ENCODE data around the gene TRIM21. TPM values are rescaled to one million over a fixed set of nuclear protein-coding genes. Genes with fewer than 3 reads are reported as not detected.
A peak's percentile ranks its signal among the peaks of the same experiment; 100 is the strongest.
"Not testable (repeated sequence)": the region's sequence is repeated elsewhere in the genome, so short reads cannot be mapped to it uniquely, and the experiment has no call there.

Gene TRIM21
- total RNA-seq (11.8 TPM), polyA plus RNA-seq (ENCODE audit: insufficient read depth in 1 of 8, insufficient read length in 8 of 8, low replicate concordance in 1 of 8) (10 to 100 TPM in 3 of 8 donors, 1 to 10 TPM in 5; 6.4 to 12.7 (median 8.6) TPM)
- long read RNA-seq, donor 1, partial matches to known transcripts: 0 of 1 reads
- long read RNA-seq, donor 1, other reads (novel, unspliced or antisense): 0 of 1 reads
- long read RNA-seq, donor 2: 0 reads
- long read RNA-seq, donor 3, partial matches to known transcripts: 0 of 1 reads
- long read RNA-seq, donor 3, other reads (novel, unspliced or antisense): 0 of 1 reads
- long read RNA-seq, donor 4, partial matches to known transcripts: 0 of 1 reads
- long read RNA-seq, donor 4, other reads (novel, unspliced or antisense): 0 of 1 reads
- long read RNA-seq, donor 5, partial matches to known transcripts: 0 of 3 reads
- long read RNA-seq, donor 5, other reads (novel, unspliced or antisense): 0 of 3 reads
- long read RNA-seq, donor 6, transcript TRIM21-201 (7 exons, 1,924 nt): major isoform, 5 of 5 reads
- long read RNA-seq, donor 6, partial matches to known transcripts: 0 of 5 reads
- long read RNA-seq, donor 6, other reads (novel, unspliced or antisense): 0 of 5 reads
- long read RNA-seq, donor 7: 0 reads
- long read RNA-seq, donor 8, partial matches to known transcripts: 0 of 2 reads
- long read RNA-seq, donor 8, other reads (novel, unspliced or antisense): 0 of 2 reads
- long read RNA-seq, donor 9, partial matches to known transcripts: 0 of 2 reads
- long read RNA-seq, donor 9, other reads (novel, unspliced or antisense): 0 of 2 reads
- long read RNA-seq, donor 10, partial matches to known transcripts: 0 of 1 reads
- long read RNA-seq, donor 10, other reads (novel, unspliced or antisense): 0 of 1 reads
- long read RNA-seq, donor 11, partial matches to known transcripts: 0 of 1 reads
- long read RNA-seq, donor 11, other reads (novel, unspliced or antisense): 0 of 1 reads

- peak; percentile 94 for DNase-seq
- H3K27me3 ChIP-seq (ENCODE audit: control insufficient read depth, insufficient read depth, low read length): no peaks in the 10 kb centered on the region
- no peaks in the 10 kb centered on the region for H3K9me3 ChIP-seq (replicated peaks; ENCODE audit: control insufficient read depth, low read depth, low read length)
- H3K4me3 ChIP-seq (ENCODE audit: low read length): peak within 1 kb of the TSS; percentile 86
- H3K36me3 ChIP-seq (ENCODE audit: control insufficient read depth, insufficient read depth, low read length): peaks cover 17% of the 10 kb centered on the region
- H3K27ac ChIP-seq (ENCODE audit: low read length): peak within 1 kb of the TSS; percentile 76
- 3% methylated on average over 4 of the region's 13 CpGs for WGBS (ENCODE audit: insufficient coverage)
- peaks cover 7% of the 10 kb centered on the region for H3K4me1 ChIP-seq (ENCODE audit: control insufficient read depth, insufficient read depth, low read length)
Measured at GRCh38 chr11:4393209-4393857, at the start of gene TRIM21. TSS of gene TRIM21 (minus strand) at chr11:4393702. CDS start at chr11:4390409, 3,293 bp downstream.

- no peaks in the 10 kb centered on the region for H3K36me3 ChIP-seq (ENCODE audit: control insufficient read depth, insufficient read depth, low read length)
- H3K27ac ChIP-seq (ENCODE audit: low read length): no peak overlapping the region
- no CpG with 5 or more reads among the region's 3 CpGs for WGBS (ENCODE audit: insufficient coverage)
- no peaks in the 10 kb centered on the region for H3K4me1 ChIP-seq (ENCODE audit: control insufficient read depth, insufficient read depth, low read length)
- H3K9me3 ChIP-seq (replicated peaks; ENCODE audit: control insufficient read depth, low read depth, low read length): no peaks in the 10 kb centered on the region
- H3K27me3 ChIP-seq (ENCODE audit: control insufficient read depth, insufficient read depth, low read length): no peaks in the 10 kb centered on the region
- H3K4me3 ChIP-seq (ENCODE audit: low read length): no peak overlapping the region
- DNase-seq: no peak
Measured at GRCh38 chr11:4441515-4441914, 48.0 kb upstream of the TRIM21 start.

- no peaks in the 10 kb centered on the region for H3K9me3 ChIP-seq (replicated peaks; ENCODE audit: control insufficient read depth, low read depth, low read length)
- DNase-seq: no peak
- no CpG with 5 or more reads among the region's 1 CpG for WGBS (ENCODE audit: insufficient coverage)
Measured at GRCh38 chr11:4436411-4436810, 42.9 kb upstream of the TRIM21 start.

GRCh38 chr11:4433856-4434255, 40.4 kb upstream of the TRIM21 start:
- no CpG with 5 or more reads among the region's 2 CpGs for WGBS (ENCODE audit: insufficient coverage)
- no peak for DNase-seq
- Histone ChIP-seq H3K4me3 (ENCODE audit: low read length) (no peak overlapping the region), H3K36me3 (ENCODE audit: control insufficient read depth, insufficient read depth, low read length) (no peaks in the 10 kb centered on the region), H3K4me1 (ENCODE audit: control insufficient read depth, insufficient read depth, low read length) (no peaks in the 10 kb centered on the region), H3K27me3 (ENCODE audit: control insufficient read depth, insufficient read depth, low read length) (no peaks in the 10 kb centered on the region), H3K9me3 (replicated peaks; ENCODE audit: control insufficient read depth, low read depth, low read length) (no peaks in the 10 kb centered on the region), H3K27ac (ENCODE audit: low read length) (no peak overlapping the region)

More at GRCh38 chr11:4436411-4436810, 42.9 kb upstream of the TRIM21 start:
- H3K4me1 ChIP-seq (ENCODE audit: control insufficient read depth, insufficient read depth, low read length): no peaks in the 10 kb centered on the region
- no peaks in the 10 kb centered on the region for H3K27me3 ChIP-seq (ENCODE audit: control insufficient read depth, insufficient read depth, low read length)
- H3K27ac ChIP-seq (ENCODE audit: low read length): no peak overlapping the region
- H3K4me3 ChIP-seq (ENCODE audit: low read length): no peak overlapping the region
- H3K36me3 ChIP-seq (ENCODE audit: control insufficient read depth, insufficient read depth, low read length): no peaks in the 10 kb centered on the region

- no CpG with 5 or more reads among the region's 4 CpGs for WGBS (ENCODE audit: insufficient coverage)
- no peaks in the 10 kb centered on the region for H3K9me3 ChIP-seq (replicated peaks; ENCODE audit: control insufficient read depth, low read depth, low read length)
- no peaks in the 10 kb centered on the region for H3K4me1 ChIP-seq (ENCODE audit: control insufficient read depth, insufficient read depth, low read length)
- H3K27ac ChIP-seq (ENCODE audit: low read length): no peak overlapping the region
- no peaks in the 10 kb centered on the region for H3K36me3 ChIP-seq (ENCODE audit: control insufficient read depth, insufficient read depth, low read length)
- DNase-seq: no peak
- H3K4me3 ChIP-seq (ENCODE audit: low read length): no peak overlapping the region
- no peaks in the 10 kb centered on the region for H3K27me3 ChIP-seq (ENCODE audit: control insufficient read depth, insufficient read depth, low read length)
Measured at GRCh38 chr11:4430051-4430450, 36.5 kb upstream of the TRIM21 start.

GRCh38 chr11:4418403-4418802, 24.9 kb upstream of the TRIM21 start:
- DNase-seq: no peak
- WGBS (ENCODE audit: insufficient coverage): 71% methylated on average over 8 of the region's 8 CpGs
- Histone ChIP-seq H3K4me1 (ENCODE audit: control insufficient read depth, insufficient read depth, low read length) (no peaks in the 10 kb centered on the region), H3K27me3 (ENCODE audit: control insufficient read depth, insufficient read depth, low read length) (no peaks in the 10 kb centered on the region), H3K36me3 (ENCODE audit: control insufficient read depth, insufficient read depth, low read length) (no peaks in the 10 kb centered on the region), H3K4me3 (ENCODE audit: low read length) (no peak overlapping the region), H3K9me3 (replicated peaks; ENCODE audit: control insufficient read depth, low read depth, low read length) (no peaks in the 10 kb centered on the region), H3K27ac (ENCODE audit: low read length) (no peak overlapping the region)

GRCh38 chr11:4416816-4417215, 23.3 kb upstream of the TRIM21 start:
- H3K4me1 ChIP-seq (ENCODE audit: control insufficient read depth, insufficient read depth, low read length): no peaks in the 10 kb centered on the region
- DNase-seq: no peak
- H3K9me3 ChIP-seq (replicated peaks; ENCODE audit: control insufficient read depth, low read depth, low read length): no peaks in the 10 kb centered on the region
- WGBS (ENCODE audit: insufficient coverage): no CpG with 5 or more reads among the region's 1 CpG
- no peak overlapping the region for H3K27ac ChIP-seq (ENCODE audit: low read length)
- H3K36me3 ChIP-seq (ENCODE audit: control insufficient read depth, insufficient read depth, low read length): no peaks in the 10 kb centered on the region
- no peak overlapping the region for H3K4me3 ChIP-seq (ENCODE audit: low read length)
- H3K27me3 ChIP-seq (ENCODE audit: control insufficient read depth, insufficient read depth, low read length): no peaks in the 10 kb centered on the region

GRCh38 chr11:4416306-4416705, 22.8 kb upstream of the TRIM21 start:
- Histone ChIP-seq H3K4me3 (ENCODE audit: low read length) (no peak overlapping the region), H3K36me3 (ENCODE audit: control insufficient read depth, insufficient read depth, low read length) (no peaks in the 10 kb centered on the region), H3K9me3 (replicated peaks; ENCODE audit: control insufficient read depth, low read depth, low read length) (no peaks in the 10 kb centered on the region), H3K27ac (ENCODE audit: low read length) (no peak overlapping the region), H3K27me3 (ENCODE audit: control insufficient read depth, insufficient read depth, low read length) (no peaks in the 10 kb centered on the region), H3K4me1 (ENCODE audit: control insufficient read depth, insufficient read depth, low read length) (no peaks in the 10 kb centered on the region)
- DNase-seq: no peak
- WGBS (ENCODE audit: insufficient coverage): 40% methylated on average over 1 of the region's 1 CpG

- not testable (repeated sequence) for H3K4me1 ChIP-seq (ENCODE audit: control insufficient read depth, insufficient read depth, low read length); H3K36me3 ChIP-seq (ENCODE audit: control insufficient read depth, insufficient read depth, low read length); DNase-seq; H3K4me3 ChIP-seq (ENCODE audit: low read length); H3K9me3 ChIP-seq (replicated peaks; ENCODE audit: control insufficient read depth, low read depth, low read length); H3K27me3 ChIP-seq (ENCODE audit: control insufficient read depth, insufficient read depth, low read length); H3K27ac ChIP-seq (ENCODE audit: low read length)
- no CpG with 5 or more reads among the region's 6 CpGs for WGBS (ENCODE audit: insufficient coverage)
Measured at GRCh38 chr11:4406206-4406605, 12.7 kb upstream of the TRIM21 start.

GRCh38 chr11:4393858-4394223, 339 bp upstream of the TRIM21 start:
- WGBS (ENCODE audit: insufficient coverage): 0% methylated on average over 1 of the region's 11 CpGs
- H3K4me3 ChIP-seq (ENCODE audit: low read length): peak overlapping the region; percentile 86
- no peaks in the 10 kb centered on the region for H3K9me3 ChIP-seq (replicated peaks; ENCODE audit: control insufficient read depth, low read depth, low read length)
- no peak for DNase-seq
- H3K4me1 ChIP-seq (ENCODE audit: control insufficient read depth, insufficient read depth, low read length): peaks cover 4% of the 10 kb centered on the region
- H3K36me3 ChIP-seq (ENCODE audit: control insufficient read depth, insufficient read depth, low read length): peaks cover 15% of the 10 kb centered on the region
- no peak overlapping the region for H3K27ac ChIP-seq (ENCODE audit: low read length)
- no peaks in the 10 kb centered on the region for H3K27me3 ChIP-seq (ENCODE audit: control insufficient read depth, insufficient read depth, low read length)
